ENCODE data around the gene KAZN.

KAZN gene

GRCh38 chr1:14679027-14679688 is 80.7 kb downstream of the KAZN start:
- DNase-seq: no peak

- DNase-seq: no peak
These were observed 82.7 kb downstream of the KAZN start for GRCh38 chr1:14681182-14681581.

GRCh38 chr1:14682941-14683621 is 84.6 kb downstream of the KAZN start:
- no peak for DNase-seq

- DNase-seq: no peak
These were observed 86.6 kb downstream of the KAZN start for GRCh38 chr1:14685078-14685477.

GRCh38 chr1:14686701-14687100 is 88.2 kb downstream of the KAZN start:
- DNase-seq: no peak

- DNase-seq: no peak
These were observed 88.7 kb downstream of the KAZN start for GRCh38 chr1:14687147-14687546.

GRCh38 chr1:14689996-14690615 is 91.6 kb downstream of the KAZN start:
- no peak for DNase-seq

GRCh38 chr1:14693949-14694348 is 95.5 kb downstream of the KAZN start:
- no peak for DNase-seq

- DNase-seq: no peak
These were observed 96.1 kb downstream of the KAZN start for GRCh38 chr1:14694589-14694988.

- no peak for DNase-seq
These were observed 98.3 kb downstream of the KAZN start for GRCh38 chr1:14696761-14697160.

- DNase-seq: no peak
These were observed 98.9 kb downstream of the KAZN start for GRCh38 chr1:14697353-14697752.

- no peak for DNase-seq
These were observed 99.8 kb downstream of the KAZN start for GRCh38 chr1:14698314-14698713.

- no peak for DNase-seq
These were observed 101.1 kb downstream of the KAZN start for GRCh38 chr1:14699620-14700019.

GRCh38 chr1:14704846-14705245 is 106.4 kb downstream of the KAZN start:
- no peak for DNase-seq

- DNase-seq: no peak
These were observed 107.3 kb downstream of the KAZN start for GRCh38 chr1:14705824-14706223.

GRCh38 chr1:14706631-14707030 is 108.1 kb downstream of the KAZN start:
- DNase-seq: no peak

- DNase-seq: no peak
These were observed 109.3 kb downstream of the KAZN start for GRCh38 chr1:14707531-14708445.

GRCh38 chr1:14710331-14710730 is 111.8 kb downstream of the KAZN start:
- no peak for DNase-seq

GRCh38 chr1:14712136-14712535 is 113.7 kb downstream of the KAZN start:
- no peak for DNase-seq

GRCh38 chr1:14713077-14713476 is 114.6 kb downstream of the KAZN start:
- DNase-seq: no peak

- DNase-seq: no peak
These were observed 116.8 kb downstream of the KAZN start for GRCh38 chr1:14715266-14715665.

GRCh38 chr1:14715802-14716201 is 117.3 kb downstream of the KAZN start:
- DNase-seq: no peak

GRCh38 chr1:14716474-14716873 is 118.0 kb downstream of the KAZN start:
- no peak for DNase-seq
